Stomach (tissue), 4 donors: ENCODE data around the gene WIPF2.

Experiments
- CTCF ChIP-seq, 7 experiments: fragments of 450-650 bp in 4 of 7; fragments of 200-600 bp in 3 of 7; sonication (generic) in 3 of 7; IDR thresholded peaks; one replicate each; pipeline ENCODE4 v1.5.1; 2016 to 2019; ENCODE audit warnings: antibody characterized with exemption in 7 of 7, control low read depth in 2 of 7, mild to moderate bottlenecking in 1 of 7
- EP300 ChIP-seq: sonication (generic); formaldehyde crosslinking; IDR thresholded peaks from one replicate; pipeline ENCODE4 v1.6.1; 2017; ENCODE audit warnings: antibody characterized with exemption
- POLR2A ChIP-seq, 4 donors: fragments of 450-650 bp; IDR thresholded peaks; one replicate each; pipeline ENCODE4 v1.6.1; 2016; ENCODE audit warnings: antibody characterized with exemption in 4 of 4, control low read depth in 2 of 4, mild to moderate bottlenecking in 1 of 4, moderate library complexity in 1 of 4
- POLR2AphosphoS5 ChIP-seq, 3 donors: sonication (generic); formaldehyde crosslinking; IDR thresholded peaks; one replicate each; pipeline ENCODE4 v1.6.1; 2016; ENCODE audit warnings: antibody characterized with exemption in 3 of 3

GRCh38 chr17:40325156-40326013, 106.3 kb downstream of the WIPF2 start:
- TF ChIP-seq CTCF (IDR thresholded peaks at IDR 0.05) (no peak), EP300 (no peak), POLR2AphosphoS5 (IDR thresholded peaks at IDR 0.05) (no peak), POLR2A (IDR thresholded peaks at IDR 0.05) (no peak)
